DOHH2 (cell line): ENCODE measurements around the gene UBFD1.

Experiments used
- EZH2phosphoT487 ChIP-seq: fragments of 200-600 bp; sonication (generic); IDR thresholded peaks from 2 replicates; pipeline ENCODE4 v1.6.1; 2017; ENCODE audit warnings: borderline replicate concordance, mild to moderate bottlenecking, antibody characterized with exemption, low read length, moderate library complexity, mixed read lengths
- TF ChIP-seq, protein P1 (sequence below): fragments of 200-600 bp; sonication (generic); IDR thresholded peaks from one replicate; pipeline ENCODE4 v1.5.1; 2014; ENCODE audit warnings: antibody characterized with exemption, mild to moderate bottlenecking, low read depth, low read length; ENCODE audit not compliant: poor library complexity, severe bottlenecking

DNA sequence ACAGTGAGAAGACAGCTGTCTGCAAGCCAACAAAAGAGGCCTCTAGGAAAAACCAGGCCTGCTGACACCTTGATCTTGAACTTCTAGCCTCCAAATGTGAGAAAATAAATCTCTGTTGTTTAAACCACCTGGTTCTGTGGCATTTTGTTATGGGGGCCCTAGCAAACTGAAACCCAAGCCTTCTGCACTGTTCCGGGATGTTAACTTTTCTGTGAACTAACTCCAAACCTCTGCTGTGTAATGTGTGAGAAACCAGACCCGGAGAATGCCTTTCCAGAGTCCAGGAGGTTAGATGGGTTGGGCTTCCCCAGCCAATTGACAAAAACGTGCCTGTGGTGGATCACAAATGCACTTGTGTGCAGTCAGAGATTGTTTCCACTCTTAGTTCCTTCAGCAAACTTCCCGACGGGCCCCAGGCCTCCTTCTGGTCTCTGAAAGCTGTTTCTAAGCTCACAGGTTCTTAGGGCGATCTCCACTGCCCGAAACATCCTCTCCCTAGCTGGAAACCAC lies 33.6 kb upstream of the UBFD1 start:
- TF ChIP-seq, protein P1, sequence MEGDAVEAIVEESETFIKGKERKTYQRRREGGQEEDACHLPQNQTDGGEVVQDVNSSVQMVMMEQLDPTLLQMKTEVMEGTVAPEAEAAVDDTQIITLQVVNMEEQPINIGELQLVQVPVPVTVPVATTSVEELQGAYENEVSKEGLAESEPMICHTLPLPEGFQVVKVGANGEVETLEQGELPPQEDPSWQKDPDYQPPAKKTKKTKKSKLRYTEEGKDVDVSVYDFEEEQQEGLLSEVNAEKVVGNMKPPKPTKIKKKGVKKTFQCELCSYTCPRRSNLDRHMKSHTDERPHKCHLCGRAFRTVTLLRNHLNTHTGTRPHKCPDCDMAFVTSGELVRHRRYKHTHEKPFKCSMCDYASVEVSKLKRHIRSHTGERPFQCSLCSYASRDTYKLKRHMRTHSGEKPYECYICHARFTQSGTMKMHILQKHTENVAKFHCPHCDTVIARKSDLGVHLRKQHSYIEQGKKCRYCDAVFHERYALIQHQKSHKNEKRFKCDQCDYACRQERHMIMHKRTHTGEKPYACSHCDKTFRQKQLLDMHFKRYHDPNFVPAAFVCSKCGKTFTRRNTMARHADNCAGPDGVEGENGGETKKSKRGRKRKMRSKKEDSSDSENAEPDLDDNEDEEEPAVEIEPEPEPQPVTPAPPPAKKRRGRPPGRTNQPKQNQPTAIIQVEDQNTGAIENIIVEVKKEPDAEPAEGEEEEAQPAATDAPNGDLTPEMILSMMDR: no peak
- no peak for TF ChIP-seq EZH2phosphoT487
